Effector CD4-positive, alpha-beta T cell (primary cell): ENCODE measurements around the gene UPK1B. TPM values are rescaled to one million over a fixed set of nuclear protein-coding genes. Genes with fewer than 3 reads are reported as not detected.
"Not testable (repeated sequence)": the region's sequence is repeated elsewhere in the genome, so short reads cannot be mapped to it uniquely, and the experiment has no call there.

Experiments
- DNase-seq: peaks from one replicate; pipeline ENCODE4 v3.0.0-alpha.2; 2020
- total RNA-seq: gene quantifications from one replicate; lab custom pipeline; 2026; lab: John Stamatoyannopoulos, UW

The UPK1B gene
- not detected for total RNA-seq

DNA sequence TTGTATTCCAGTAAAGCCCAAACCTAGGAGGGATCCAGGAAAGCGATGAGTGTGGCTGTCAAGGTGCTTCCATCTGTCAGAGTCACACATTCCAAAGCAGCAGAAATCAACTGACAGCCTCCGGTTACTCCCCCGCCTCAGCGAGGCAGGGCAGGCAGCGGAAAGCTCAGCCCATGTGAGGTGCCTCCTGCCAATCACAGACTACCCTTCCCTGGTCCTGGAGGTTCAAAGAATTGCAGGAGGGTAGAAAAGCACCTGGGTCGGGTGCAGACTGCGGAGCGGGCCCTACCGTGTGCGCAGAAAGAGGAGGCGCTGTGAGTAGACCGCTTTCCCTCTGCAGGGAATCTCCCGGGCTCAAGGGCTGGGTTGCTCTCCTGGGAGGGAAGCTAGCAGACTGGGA lies at the start of gene UPK1B:
UPK1B (plus strand) TSS at position 274 of the 400 bp plus-strand sequence. CDS start 13,144 bp downstream, outside the sequence.
- no peak for DNase-seq

DNA sequence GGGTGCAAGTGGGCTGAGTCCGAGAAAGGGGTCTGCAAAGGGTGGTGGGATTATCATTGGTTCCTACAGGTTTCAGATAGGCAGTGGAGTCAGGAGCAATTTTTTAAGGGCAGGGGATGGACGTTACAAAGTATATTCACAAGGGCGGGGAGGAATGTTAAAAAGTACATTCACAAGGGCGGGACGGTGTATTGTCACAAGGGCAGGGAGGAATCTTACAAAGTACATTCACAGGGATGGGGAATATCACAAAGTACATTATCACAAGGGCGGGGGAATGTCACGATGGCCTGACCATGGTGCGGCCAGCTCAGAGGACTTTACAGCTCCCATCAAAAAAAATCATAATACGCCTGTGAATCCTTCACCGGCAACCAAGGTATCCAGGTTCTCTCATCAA lies 48.1 kb upstream of the UPK1B start:
- no peak for DNase-seq

DNA sequence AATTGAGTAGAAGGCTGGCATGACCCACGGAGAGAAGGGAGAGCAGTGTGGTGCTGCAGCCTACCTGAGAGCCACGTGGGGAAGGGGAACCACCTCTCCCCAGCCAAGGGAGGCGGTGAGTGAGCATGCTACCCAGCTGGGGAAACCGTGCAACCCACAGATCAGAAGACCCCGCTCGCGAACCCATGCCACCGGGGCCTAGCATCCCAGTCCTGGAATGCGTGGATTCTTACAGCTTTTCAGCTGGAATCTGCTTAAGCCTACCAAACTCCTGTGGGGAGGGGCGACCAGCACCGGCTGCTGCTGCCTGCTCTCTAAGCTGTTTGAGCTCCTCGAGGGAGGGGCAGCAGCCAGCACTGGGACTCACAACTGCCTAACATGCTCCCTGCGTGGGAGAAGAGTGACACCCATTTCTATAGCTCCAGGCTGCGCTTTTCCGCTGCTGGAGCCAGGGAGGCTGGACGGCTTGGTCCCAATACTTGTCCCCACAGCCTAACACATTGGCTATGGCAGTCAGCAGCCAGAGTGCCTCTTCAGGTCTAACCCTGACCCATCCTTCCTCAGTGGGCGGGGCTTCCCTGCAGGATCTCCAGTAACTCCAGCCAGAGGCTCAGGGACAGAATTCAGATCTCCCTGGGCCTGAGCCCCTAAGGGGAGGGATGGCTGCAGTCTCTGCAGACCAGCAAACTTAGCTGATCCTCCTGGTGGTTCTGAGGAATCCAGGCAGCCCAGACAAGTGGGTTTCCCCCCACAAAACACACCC lies 47.5 kb upstream of the UPK1B start:
- no peak for DNase-seq

DNA sequence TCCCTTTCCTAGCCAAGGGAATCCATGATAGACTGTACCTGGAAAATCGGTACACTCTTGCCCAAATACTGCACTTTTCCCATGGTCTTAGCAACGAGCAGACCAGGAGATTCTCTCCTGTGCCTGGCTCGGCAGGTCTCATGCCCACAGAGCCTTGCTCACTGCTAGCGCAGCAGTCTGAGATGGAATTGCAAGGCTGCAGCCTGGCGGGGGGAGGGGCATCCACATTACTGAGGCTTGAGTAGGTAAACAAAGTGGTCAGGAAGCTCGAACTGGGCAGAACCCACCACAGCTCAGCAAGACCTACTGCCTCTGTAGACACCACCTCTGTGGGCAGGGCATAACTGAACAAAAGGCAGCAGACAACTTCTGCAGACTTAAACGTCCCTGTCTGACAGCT lies 43.1 kb upstream of the UPK1B start:
- not testable (repeated sequence) for DNase-seq

DNA sequence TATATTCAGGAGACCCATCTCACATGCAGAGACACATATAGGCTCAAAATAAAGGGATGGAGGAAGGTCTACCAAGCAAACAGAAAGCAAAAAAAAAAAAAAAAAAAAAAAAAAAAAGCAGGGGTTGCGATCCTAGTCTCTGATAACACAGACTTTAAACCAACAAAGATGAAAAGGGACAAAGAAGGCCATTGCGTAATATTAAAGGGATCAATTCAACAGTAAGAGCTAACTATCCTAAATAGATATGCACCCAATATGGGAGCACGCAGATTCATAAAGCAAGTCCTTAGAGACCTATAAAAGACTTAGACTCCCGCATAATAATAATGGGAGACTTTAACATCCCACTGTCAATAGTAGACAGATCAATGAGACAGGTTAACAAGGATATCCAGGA lies 41.1 kb upstream of the UPK1B start:
- not testable (repeated sequence) for DNase-seq

DNA sequence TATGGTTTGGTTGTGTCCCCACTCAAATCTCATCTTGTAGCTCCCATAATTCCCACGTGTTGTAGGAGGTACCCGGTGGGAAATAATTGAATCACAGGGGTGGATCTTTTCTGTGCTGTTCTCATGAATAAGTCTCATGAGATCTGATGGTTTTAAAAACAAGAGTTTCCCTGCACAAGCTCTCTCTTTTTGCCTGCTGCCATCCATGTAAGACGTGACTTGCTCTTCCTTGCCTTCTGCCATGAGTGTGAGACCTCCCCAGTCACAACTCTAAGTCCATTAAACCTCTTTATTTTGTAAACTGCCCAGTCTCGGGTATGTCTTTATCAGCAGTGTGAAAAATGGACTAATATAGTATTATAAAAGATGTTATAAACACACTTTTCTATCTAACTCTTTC lies 34.0 kb upstream of the UPK1B start:
- DNase-seq, result not testable (repeated sequence)

DNA sequence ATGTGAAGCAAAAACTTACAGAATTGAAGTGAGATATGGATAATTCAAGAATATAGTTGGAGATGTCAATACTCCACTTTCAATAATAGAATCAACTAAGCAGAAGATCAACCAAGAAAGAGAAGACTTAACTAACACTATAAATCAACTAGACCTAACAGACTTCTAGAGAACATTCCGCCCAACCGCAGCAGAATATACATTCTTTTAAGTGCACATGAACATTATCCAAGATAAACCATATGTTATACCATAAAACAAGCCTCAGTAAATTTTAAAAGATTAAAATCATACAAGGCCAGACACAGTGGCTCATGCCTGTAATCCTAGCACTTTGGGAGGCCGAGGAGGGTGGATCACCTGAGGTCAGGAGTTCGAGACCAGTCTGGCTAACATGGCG lies 32.9 kb upstream of the UPK1B start:
- DNase-seq, result no peak

DNA sequence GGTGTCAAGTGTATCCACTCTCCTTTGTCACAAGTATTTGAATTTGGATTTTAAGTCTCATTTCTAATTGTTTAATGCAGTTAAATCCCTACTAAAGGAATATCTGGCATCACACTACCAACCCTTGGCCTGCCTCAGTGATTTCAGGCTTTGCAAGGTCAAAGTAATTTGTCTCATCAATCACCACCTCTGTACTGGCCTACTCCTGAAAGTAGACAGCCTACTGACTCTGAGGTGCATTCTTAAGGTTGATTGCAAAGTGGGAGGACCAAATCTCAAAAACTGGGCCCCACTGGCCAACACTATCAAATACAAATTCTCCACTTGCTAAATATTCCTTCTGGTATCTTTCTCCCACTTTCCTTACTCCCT lies 28.3 kb upstream of the UPK1B start:
- DNase-seq, result no peak

DNA sequence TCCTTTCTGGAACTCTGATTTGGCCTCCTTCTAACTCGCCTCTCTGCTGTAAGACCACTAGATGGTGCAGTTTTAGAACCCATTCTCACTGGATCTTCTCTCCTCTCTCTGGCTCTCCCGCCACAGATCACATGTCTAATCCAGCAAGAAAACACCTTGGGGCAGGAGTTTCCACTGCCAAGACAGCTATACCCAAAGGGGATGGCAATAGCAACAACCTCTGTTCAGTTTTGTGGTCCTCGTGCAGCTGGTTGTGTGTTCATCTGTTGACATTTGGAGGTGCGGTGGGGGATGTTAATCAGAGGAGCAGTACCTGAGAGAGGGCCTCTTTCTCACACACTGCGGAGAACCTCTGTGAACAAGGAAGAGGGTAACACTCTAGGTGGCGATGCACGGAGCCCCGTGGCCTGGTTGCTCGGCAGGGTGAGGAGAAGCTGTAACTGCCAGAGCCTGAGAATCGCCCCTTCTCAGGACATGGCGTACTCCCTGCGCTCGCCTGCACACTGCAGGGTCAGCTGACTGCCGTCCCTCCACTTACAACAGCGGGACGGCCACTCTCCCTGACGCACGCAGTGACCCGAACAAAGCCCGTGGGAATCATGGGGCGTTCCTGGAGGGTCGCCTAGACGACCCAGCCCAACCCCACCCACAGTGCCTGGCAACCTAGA lies 27.8 kb upstream of the UPK1B start, which contains the start of gene TEX55:
TEX55 (plus strand) TSS at position 666 of the 668 bp plus-strand sequence. CDS start 25 bp downstream, outside the sequence.
- DNase-seq, result no peak

DNA sequence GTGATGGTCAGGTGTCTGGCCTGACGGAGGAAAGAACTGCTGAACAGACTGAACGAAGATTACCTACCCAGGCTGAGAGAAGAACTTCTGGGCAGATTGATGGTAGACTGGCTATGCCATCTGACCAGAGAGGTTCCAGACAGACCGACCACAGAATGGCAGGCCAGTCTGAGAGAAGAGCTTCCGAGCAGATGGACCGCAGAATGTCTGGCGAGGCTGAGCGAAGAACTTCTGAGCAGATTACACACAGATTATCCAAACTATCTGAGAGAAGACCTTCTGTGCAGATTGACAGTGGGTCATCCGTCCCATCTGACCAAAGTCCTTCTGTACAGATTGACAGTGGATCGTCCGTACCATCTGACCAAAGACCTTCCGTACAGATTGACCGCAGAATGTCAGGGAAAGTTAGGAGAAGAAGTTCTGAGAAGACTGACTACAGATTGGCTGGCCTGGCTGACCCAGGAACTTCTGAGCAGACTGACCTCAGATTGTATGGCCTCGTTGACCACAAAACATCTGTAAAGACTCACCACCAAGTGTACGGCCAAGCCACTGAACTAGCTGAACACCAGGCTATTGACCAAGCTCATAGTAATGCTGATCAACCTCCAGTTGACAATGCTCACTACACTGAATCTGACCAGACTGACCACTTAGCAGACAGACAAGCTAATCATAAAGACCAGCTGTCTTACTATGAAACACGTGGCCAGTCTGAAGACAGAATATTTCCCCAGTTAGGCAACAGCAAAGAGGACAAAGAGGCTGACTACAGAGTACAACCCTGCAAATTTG lies 26.6 kb upstream of the UPK1B start:
- DNase-seq, result no peak

DNA sequence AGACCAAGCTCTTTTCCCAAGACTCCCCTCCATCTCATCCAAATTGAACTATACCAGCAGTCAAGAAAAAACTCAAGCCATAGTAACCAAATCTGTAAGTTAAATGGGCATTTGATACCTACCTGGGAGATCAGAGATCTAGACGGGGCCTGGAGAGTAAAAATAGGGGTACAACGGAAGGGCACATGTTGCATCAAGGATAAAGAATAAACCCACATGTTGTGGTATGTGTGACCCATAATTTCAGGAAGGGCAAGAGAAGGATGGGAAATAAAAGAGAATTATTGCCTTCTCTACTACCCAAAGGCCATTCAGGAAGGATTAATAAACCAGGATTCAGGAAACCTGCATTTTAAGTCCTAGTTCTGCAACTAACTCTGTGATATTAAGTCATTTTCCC lies 25.9 kb upstream of the UPK1B start:
- no peak for DNase-seq

DNA sequence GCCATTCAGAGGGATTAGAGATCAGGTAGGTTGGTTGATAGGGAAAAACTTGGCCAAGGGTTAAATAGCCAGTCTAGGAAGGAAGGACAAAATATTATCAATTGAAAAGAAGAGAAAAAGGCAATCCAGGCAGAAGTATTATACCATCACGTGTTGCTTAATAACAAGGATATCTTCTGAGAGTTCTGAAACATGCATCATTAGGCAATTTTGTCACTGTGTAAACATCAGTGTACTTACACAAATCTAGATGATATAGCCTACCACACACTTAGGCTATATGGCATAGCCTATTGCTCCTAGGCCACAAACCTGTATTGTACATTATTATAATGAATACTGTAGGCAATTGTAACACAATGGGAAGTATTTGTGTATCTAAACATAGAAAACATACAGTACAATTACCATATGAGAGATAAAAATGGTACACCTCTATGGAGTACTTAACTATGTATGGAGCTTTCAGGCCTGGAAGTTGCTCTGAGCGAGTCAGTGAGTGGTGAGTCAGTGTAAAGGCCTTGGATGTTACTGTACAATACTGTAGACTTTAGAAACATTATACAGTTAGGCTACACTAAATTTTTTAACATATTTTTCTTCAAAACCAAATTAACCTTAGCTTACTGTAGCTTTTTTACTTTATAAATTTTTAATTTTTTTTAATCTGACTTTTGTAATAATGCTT lies 24.8 kb upstream of the UPK1B start:
- DNase-seq, result no peak

DNA sequence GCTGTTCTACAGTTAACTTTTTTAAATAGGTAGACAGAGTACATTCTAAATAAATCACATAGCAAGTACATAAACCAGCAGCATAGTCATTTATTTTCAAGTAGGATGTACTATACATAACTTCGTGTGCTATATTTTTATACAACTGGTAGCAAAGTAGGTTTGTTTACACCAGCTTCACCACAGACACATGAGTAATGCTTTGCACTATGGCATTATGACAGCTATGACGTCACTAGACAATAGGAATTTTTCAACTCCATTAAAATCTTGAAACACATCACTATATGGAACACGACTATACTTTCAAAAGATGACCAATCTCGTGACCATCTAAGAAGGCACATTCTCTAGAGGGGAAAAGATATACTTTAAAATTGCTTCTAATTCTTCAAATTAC lies 23.9 kb upstream of the UPK1B start:
- no peak for DNase-seq

DNA sequence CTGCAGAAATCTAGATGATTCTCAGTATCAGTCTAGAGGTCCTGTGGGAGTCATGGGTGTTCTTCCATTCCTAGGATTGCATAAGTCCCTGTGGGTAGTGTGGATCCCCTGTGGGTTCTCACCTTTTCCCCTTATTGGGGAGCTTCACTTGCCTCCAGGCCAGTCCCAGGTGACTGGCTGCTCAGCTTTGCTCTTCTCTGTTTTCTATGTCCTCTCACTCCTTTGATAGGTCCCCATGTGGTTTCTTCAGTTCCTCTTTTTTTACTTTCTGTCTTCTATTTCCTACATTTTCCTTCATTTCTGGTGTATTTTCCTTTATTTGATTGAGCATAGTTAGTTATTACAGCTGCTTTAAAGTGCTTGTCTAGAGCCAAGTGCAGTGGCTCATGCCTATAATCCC lies 16.5 kb upstream of the UPK1B start:
- no peak for DNase-seq

DNA sequence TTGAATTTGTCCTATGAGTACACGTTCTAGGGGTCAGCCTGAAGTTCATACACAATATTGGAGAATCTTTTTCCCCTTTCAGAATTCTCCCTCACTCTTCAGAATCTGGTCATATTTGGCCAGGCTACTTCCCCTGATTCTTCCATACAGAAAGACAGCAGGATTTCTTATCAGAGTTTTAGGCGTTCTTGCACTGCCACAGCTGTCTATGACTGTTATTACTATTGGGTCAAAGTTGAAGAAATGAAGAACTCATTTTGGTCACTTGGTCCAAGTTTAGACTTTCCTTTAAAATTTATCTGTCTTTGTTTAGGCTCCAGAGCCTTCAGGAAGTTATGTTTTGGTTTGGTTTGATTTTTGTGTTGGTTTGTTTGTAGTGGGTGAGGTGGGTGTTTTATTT lies 15.4 kb upstream of the UPK1B start:
- DNase-seq, result no peak

DNA sequence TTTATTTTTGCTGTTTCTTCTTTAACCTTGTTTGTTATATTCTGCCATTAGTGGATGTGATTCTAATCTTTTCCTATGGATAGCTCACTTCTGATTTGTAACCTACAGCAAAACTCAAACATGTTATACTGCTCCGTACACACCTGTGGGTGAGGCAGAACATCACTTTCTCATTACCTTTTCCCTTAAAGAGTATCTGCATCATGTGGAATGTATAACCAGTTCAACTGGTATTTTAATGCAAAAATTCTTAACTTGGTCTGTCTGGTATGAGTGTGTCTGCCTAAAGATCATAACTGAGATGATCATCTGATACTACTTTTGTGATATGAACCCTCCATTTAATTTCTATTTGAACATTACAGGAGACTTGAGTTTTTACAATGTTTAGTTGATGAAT lies 13.0 kb upstream of the UPK1B start:
- DNase-seq, result no peak

DNA sequence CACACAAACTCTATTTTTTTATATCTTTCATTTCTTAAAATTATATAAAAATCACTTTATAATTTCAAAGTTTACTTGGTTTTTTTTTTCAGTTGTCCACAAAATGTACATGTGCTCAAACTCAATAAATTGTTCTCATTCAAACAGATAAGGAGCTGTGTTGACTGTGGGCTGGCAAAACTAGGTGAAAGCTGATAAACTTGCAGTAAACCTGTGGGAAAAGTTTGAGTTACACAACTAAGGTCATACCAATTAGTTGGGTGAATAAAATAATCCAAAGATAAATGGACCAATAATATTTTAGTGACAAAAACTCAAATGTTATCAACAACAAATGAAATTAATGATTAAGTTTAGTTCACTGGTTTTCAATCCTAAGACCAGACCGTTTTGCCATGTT lies 12.6 kb upstream of the UPK1B start:
- no peak for DNase-seq

DNA sequence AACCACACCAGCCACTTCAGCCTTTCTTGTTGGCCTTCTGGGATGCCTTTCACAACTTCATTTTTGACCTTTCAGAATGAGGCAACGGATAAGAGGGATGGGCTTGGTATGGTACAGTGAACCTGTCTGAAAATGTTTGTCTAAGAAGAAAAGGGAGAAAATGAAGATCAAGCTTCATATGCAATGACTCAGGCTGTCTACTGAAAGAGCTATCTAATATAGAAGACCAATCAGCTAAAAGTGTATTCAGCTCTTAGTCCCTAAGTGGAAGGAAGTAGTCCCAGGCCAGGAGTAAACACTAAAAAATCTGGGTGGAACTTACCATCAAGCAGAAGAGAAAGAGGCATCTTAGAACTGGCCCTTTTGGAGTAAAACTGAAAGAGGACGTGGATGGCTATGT lies 12.2 kb upstream of the UPK1B start:
- DNase-seq, result no peak

DNA sequence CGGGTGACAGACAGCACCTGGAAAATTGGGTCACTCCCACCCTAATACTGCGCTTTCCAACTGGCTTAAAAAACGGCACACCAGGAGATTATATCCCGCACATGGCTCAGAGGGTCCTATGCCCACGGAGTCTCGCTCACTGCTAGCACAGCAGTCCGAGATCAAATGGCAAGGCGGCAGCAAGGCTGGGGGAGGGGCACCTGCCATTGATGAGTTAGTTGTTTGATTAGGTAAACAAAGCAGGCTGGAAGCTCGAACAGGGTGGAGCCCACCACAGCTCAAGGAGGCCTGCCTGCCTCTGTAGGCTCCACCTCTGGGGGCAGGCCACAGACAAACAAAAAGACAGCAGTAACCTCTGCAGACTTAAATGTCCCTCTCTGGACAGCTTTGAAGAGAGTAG lies 8.7 kb upstream of the UPK1B start:
- DNase-seq, result not testable (repeated sequence)

DNA sequence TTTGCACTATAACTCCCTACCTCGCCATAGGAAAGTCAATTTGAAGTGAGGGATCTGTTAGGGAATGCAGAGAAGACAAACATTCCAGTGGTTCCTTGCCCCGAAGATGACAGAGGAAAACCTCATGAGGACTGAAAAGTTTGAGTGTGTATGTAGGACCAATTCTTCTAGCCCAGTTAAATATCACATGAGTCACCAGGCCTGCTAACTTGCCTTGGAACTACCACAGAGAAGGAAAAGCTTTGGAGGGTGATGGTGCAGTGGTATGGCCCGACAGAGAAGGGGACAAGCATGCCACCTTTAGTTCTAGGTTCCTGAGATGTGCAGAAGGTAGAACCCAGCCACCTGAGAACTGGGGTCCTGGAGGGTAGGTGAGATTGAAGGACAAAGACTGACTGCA lies 2.6 kb upstream of the UPK1B start:
- no peak for DNase-seq

DNA sequence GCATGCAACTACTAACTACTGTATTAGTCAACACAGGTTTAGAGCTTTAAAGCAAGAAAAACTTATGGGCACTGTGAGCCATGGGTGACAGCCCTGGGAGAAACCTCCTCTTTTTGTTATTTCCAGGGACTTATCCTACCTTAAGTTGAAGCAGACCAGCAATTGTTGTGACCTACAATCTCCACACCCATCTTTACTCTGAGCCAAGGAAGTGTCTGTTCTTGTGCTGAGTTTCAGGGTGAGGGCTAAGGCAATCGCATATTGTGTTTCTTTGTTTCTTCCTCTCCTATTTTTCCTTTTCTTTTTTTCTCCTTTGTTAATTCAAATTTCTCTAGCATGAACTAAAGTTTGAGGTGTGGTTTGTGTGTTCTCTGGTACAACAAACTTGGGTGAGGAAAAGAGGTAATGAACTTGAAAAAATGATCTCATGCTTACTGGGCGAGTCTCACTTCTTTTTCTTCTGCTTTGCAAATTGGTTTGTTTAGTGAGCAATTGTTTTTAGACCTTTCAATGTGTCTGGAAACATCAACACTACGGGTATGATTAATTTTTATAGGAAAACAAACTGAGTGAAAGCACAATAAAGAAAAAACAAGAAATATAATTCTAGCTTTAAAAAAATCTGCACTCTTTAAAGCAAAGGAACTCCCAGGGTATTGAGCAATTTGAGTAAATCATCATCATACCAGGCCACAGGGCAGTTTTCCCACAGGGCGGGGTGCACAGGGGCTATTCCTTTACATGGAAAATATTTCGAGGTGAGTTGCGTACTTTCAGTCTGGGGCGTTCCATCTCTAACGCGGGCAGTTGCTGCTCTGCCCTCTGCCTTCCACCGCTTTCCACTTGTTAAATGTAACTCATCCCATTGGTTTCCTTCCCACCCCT lies 2.7 kb downstream of the UPK1B start:
- DNase-seq, result no peak

DNA sequence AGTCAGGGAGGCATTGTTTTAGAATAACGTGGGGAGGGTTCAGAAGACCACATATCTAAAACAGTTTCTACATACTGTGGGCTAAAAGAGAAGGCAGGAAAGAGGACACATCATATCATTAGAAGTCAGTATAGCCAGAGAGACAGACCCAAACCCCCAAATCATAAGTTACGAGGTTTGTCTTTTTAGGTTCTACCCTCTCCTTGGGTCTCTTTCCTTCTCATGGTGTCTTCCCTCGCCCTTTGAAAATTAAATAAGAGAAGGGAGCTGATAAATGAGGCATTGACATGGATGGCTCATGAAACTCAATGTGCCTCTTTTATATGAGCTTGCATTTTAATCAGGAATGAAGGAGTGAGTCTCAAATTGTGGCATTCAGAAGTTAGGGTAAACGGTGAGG lies 3.4 kb downstream of the UPK1B start:
- no peak for DNase-seq
